Trophoblast cell (in vitro differentiated cells and primary cell): ENCODE data around the gene MAP7D1.

Experiments
- DNase-seq, 2 donors: peaks; one replicate each; pipeline ENCODE4 v3.0.0-alpha.2; 2016
- H2AFZ ChIP-seq: 2 replicates; pipeline ENCODE4 v1.6.1; 2013; ENCODE audit warnings: low read length, moderate library complexity, mild to moderate bottlenecking; ENCODE audit not compliant: insufficient read depth, poor library complexity
- H2AK5ac ChIP-seq: 2 replicates; pipeline ENCODE4 v1.6.1; 2013; ENCODE audit warnings: mild to moderate bottlenecking, low read length
- H2BK120ac ChIP-seq: 2 replicates; pipeline ENCODE4 v1.6.1; 2013; ENCODE audit warnings: low read length, mild to moderate bottlenecking, moderate library complexity; ENCODE audit not compliant: insufficient read depth, poor library complexity
- H2BK12ac ChIP-seq: 2 replicates; pipeline ENCODE4 v1.6.1; 2013; ENCODE audit warnings: mild to moderate bottlenecking, low read length, moderate library complexity
- H2BK5ac ChIP-seq: 2 replicates; pipeline ENCODE4 v1.6.1; 2013; ENCODE audit warnings: low read length, low read depth, moderate library complexity, mild to moderate bottlenecking; ENCODE audit not compliant: poor library complexity
- H3K14ac ChIP-seq: 2 replicates; pipeline ENCODE4 v1.6.1; 2013; ENCODE audit warnings: mild to moderate bottlenecking, low read length
- H3K18ac ChIP-seq: 2 replicates; pipeline ENCODE4 v1.6.1; 2013; ENCODE audit warnings: mild to moderate bottlenecking, low read length
- H3K23ac ChIP-seq: 2 replicates; pipeline ENCODE4 v1.6.1; 2013; ENCODE audit warnings: low read length
- H3K27ac ChIP-seq: 2 replicates; pipeline ENCODE4 v1.5.1; 2013; ENCODE audit warnings: low read depth, mild to moderate bottlenecking, inconsistent platforms, low read length, moderate library complexity
- H3K27me3 ChIP-seq: 2 replicates; pipeline ENCODE4 v1.6.1; 2013; ENCODE audit warnings: inconsistent platforms, mild to moderate bottlenecking, low read length, moderate library complexity; ENCODE audit not compliant: insufficient read depth
- H3K36me3 ChIP-seq, 2 experiments: 1 replicate in 1 of 2; 2 replicates in 1 of 2; pipeline ENCODE4 v1.6.1; 2013; ENCODE audit warnings: low read length in 2 of 2, mild to moderate bottlenecking in 2 of 2, moderate library complexity in 1 of 2; ENCODE audit not compliant: insufficient read depth in 2 of 2, control insufficient read depth in 1 of 2
- H3K4ac ChIP-seq: 2 replicates; pipeline ENCODE4 v1.6.1; 2013; ENCODE audit warnings: low read depth, mild to moderate bottlenecking, low read length, moderate library complexity
- H3K4me1 ChIP-seq, 2 experiments: 1 replicate in 1 of 2; 2 replicates in 1 of 2; pipeline ENCODE4 v1.6.1; 2013; ENCODE audit warnings: low read length in 2 of 2, mild to moderate bottlenecking in 2 of 2, moderate library complexity in 1 of 2; ENCODE audit not compliant: insufficient read depth in 2 of 2, control insufficient read depth in 1 of 2
- H3K4me2 ChIP-seq: 2 replicates; pipeline ENCODE4 v1.6.1; 2013; ENCODE audit warnings: inconsistent platforms, mild to moderate bottlenecking, low read length, moderate library complexity
- H3K4me3 ChIP-seq: 2 replicates; pipeline ENCODE4 v1.5.1; 2013; ENCODE audit warnings: mild to moderate bottlenecking, low read depth, low read length, inconsistent platforms
- H3K79me1 ChIP-seq: one replicate; pipeline ENCODE4 v1.6.1; 2013; ENCODE audit warnings: low read length
- H3K79me2 ChIP-seq: 2 replicates; pipeline ENCODE4 v1.6.1; 2013; ENCODE audit warnings: low read length, mild to moderate bottlenecking; ENCODE audit not compliant: control insufficient read depth, insufficient read depth, poor library complexity
- H3K9ac ChIP-seq: 2 replicates; pipeline ENCODE4 v1.6.1; 2013; ENCODE audit warnings: mild to moderate bottlenecking, low read length
- H3K9me3 ChIP-seq: 2 replicates; pipeline ENCODE4 v1.6.1; 2013; ENCODE audit warnings: low read depth, mild to moderate bottlenecking, control low read depth, inconsistent platforms, low read length; ENCODE audit not compliant: insufficient read depth
- H4K12ac ChIP-seq: 2 replicates; pipeline ENCODE4 v1.6.1; 2013; ENCODE audit warnings: low read depth, mild to moderate bottlenecking, low read length, moderate library complexity
- H4K8ac ChIP-seq: 2 replicates; pipeline ENCODE4 v1.6.1; 2013; ENCODE audit warnings: low read depth, mild to moderate bottlenecking, low read length, moderate library complexity
- H4K91ac ChIP-seq: one replicate; pipeline ENCODE4 v1.6.1; 2013; ENCODE audit warnings: low read depth, mild to moderate bottlenecking, low read length, moderate library complexity
- WGBS: extraction: QIAGEN DNeasy Blood & Tissue Kit; methylation state at CpG from one replicate; pipeline ENCODE4 v1.1.7; 2013; ENCODE audit warnings: missing lambda C conversion rate; ENCODE audit not compliant: insufficient read length, insufficient coverage; ENCODE audit errors: extremely low coverage; 5-methylcytosine and 5-hydroxymethylcytosine counted together

Gene MAP7D1

GRCh38 chr1:36143424-36143823 is 12.5 kb upstream of the MAP7D1 start:
- Histone ChIP-seq H3K18ac (no peak overlapping the region), H2BK5ac (no peak overlapping the region), H3K23ac (no peak overlapping the region), H3K9me3 (no peaks in the 10 kb centered on the region), H3K79me1 (no peaks in the 10 kb centered on the region), H2BK12ac (no peak overlapping the region), H3K4me2 (no peak overlapping the region), H3K27me3 (no peaks in the 10 kb centered on the region), H2BK120ac (no peak overlapping the region), H2AFZ (no peak overlapping the region), H4K8ac (no peak overlapping the region), H4K12ac (no peak overlapping the region), H3K27ac (no peak overlapping the region), H2AK5ac (no peak overlapping the region), H3K14ac (no peak overlapping the region), H3K36me3 (peaks cover 4 to 7% of the 10 kb centered on the region in 2 experiments), H3K4me1 (peaks cover under 1 to 1% of the 10 kb centered on the region in 2 experiments), H3K4ac (no peak overlapping the region), H4K91ac (no peak overlapping the region), H3K79me2 (no peaks in the 10 kb centered on the region), H3K4me3 (no peak overlapping the region), H3K9ac (no peak overlapping the region)
- DNase-seq: no peak
- WGBS: no CpG with 5 or more reads among the region's 4 CpGs

- H3K79me1 ChIP-seq: peaks cover 6% of the 10 kb centered on the region
- no peak overlapping the region for H3K4me3 ChIP-seq
- H3K36me3 ChIP-seq: peaks cover 2 to 7% of the 10 kb centered on the region in 2 experiments
- H3K27me3 ChIP-seq: no peaks in the 10 kb centered on the region
- H2BK5ac ChIP-seq: no peak overlapping the region
- H3K23ac ChIP-seq: no peak overlapping the region
- DNase-seq: peak in 1 of 2 donors; percentile 19
- H4K91ac ChIP-seq: no peak overlapping the region
- H2BK12ac ChIP-seq: no peak overlapping the region
- H3K4me1 ChIP-seq: peaks cover 3 to 4% of the 10 kb centered on the region in 2 experiments
- no peak overlapping the region for H2AFZ ChIP-seq
- H3K4ac ChIP-seq: no peak overlapping the region
- H4K8ac ChIP-seq: no peak overlapping the region
- no peaks in the 10 kb centered on the region for H3K9me3 ChIP-seq
- H2BK120ac ChIP-seq: no peak overlapping the region
- H4K12ac ChIP-seq: no peak overlapping the region
- WGBS: no CpG with 5 or more reads among the region's 2 CpGs
- H3K14ac ChIP-seq: no peak overlapping the region
- no peak overlapping the region for H3K27ac ChIP-seq
- no peak overlapping the region for H3K18ac ChIP-seq
- H3K9ac ChIP-seq: no peak overlapping the region
- H3K79me2 ChIP-seq: peaks cover 5% of the 10 kb centered on the region
- H2AK5ac ChIP-seq: no peak overlapping the region
- no peak overlapping the region for H3K4me2 ChIP-seq
These were observed 11.5 kb upstream of the MAP7D1 start for GRCh38 chr1:36144413-36144812.

GRCh38 chr1:36148821-36149236 is 7.1 kb upstream of the MAP7D1 start:
- Histone ChIP-seq H4K91ac (peak overlapping the region; percentile 77), H2BK5ac (peak overlapping the region; percentile 75), H3K9me3 (no peaks in the 10 kb centered on the region), H3K4me1 (peaks cover 15 to 18% of the 10 kb centered on the region in 2 experiments), H4K8ac (peak overlapping the region; percentile 91), H3K23ac (no peak overlapping the region), H3K79me1 (peaks cover 18% of the 10 kb centered on the region), H3K18ac (peak overlapping the region; percentile 75), H4K12ac (peak overlapping the region; percentile 87), H3K4ac (peak overlapping the region; percentile 35), H3K9ac (peak overlapping the region; percentile 68), H3K4me3 (peak overlapping the region; percentile 88), H3K4me2 (peak overlapping the region; percentile 67), H2AFZ (peak overlapping the region; percentile 72), H2AK5ac (peak overlapping the region; percentile 11), H3K79me2 (peaks cover 8% of the 10 kb centered on the region), H3K14ac (peak overlapping the region; percentile 93), H3K27me3 (no peaks in the 10 kb centered on the region), H3K36me3 (peaks cover 0 to 2% of the 10 kb centered on the region in 2 experiments), H2BK12ac (no peak overlapping the region), H2BK120ac (peak overlapping the region; percentile 78), H3K27ac (peak overlapping the region; percentile 71)
- no CpG with 5 or more reads among the region's 16 CpGs for WGBS
- DNase-seq: peak in 1 of 2 donors; percentile 60

GRCh38 chr1:36149237-36149972 is 6.6 kb upstream of the MAP7D1 start, which contains the start of gene TRAPPC3:
Gene TRAPPC3 (minus strand): TSS chr1:36149486. CDS start chr1:36149378, 108 bp downstream.
- Histone ChIP-seq H2AFZ (peak within 1 kb of the TSS; percentile 72), H3K27me3 (no peaks in the 10 kb centered on the region), H3K23ac (no peak within 1 kb of the TSS), H3K79me1 (peaks cover 18% of the 10 kb centered on the region), H3K4ac (peak within 1 kb of the TSS; percentile 35), H4K8ac (peak within 1 kb of the TSS; percentile 91), H3K4me3 (peak within 1 kb of the TSS; percentile 88), H3K4me2 (peak within 1 kb of the TSS; percentile 67), H2AK5ac (peak within 1 kb of the TSS; percentile 75), H3K9ac (peak within 1 kb of the TSS; percentile 68), H3K4me1 (peaks cover 18 to 21% of the 10 kb centered on the region in 2 experiments), H3K9me3 (no peaks in the 10 kb centered on the region), H3K14ac (peak within 1 kb of the TSS; percentile 93), H2BK120ac (peak within 1 kb of the TSS; percentile 78), H3K18ac (peak within 1 kb of the TSS; percentile 75), H2BK5ac (peak within 1 kb of the TSS; percentile 94), H3K36me3 (peaks cover 0 to 2% of the 10 kb centered on the region in 2 experiments), H2BK12ac (peak within 1 kb of the TSS; percentile 31), H4K91ac (peak within 1 kb of the TSS; percentile 94), H4K12ac (peak within 1 kb of the TSS; percentile 87), H3K79me2 (peaks cover 8% of the 10 kb centered on the region), H3K27ac (peak within 1 kb of the TSS; percentile 95)
- WGBS: no CpG with 5 or more reads among the region's 62 CpGs
- DNase-seq: peak; percentile 100
